Endothelial cell (in vitro differentiated cells): ENCODE data around the gene LRRC56. TPM values are rescaled to one million over a fixed set of nuclear protein-coding genes. Genes with fewer than 3 reads are reported as not detected.
A peak's percentile ranks its signal among the peaks of the same experiment; 100 is the strongest.

Experiments
- DNase-seq: peaks from one replicate; pipeline ENCODE4 v3.0.0; 2021; ENCODE audit warnings: low spot score
- H3K27ac Mint-ChIP-seq: one replicate; pipeline ENCODE4 v1.8.0; 2021; ENCODE audit warnings: mixed read lengths, inconsistent platforms; ENCODE audit not compliant: unreplicated experiment
- H3K27me3 Mint-ChIP-seq: one replicate; pipeline ENCODE4 v1.8.0; 2021; ENCODE audit warnings: mild to moderate bottlenecking, moderate library complexity, mixed read lengths, inconsistent platforms; ENCODE audit not compliant: unreplicated experiment
- H3K36me3 Mint-ChIP-seq: one replicate; pipeline ENCODE4 v1.8.0; 2021; ENCODE audit warnings: mild to moderate bottlenecking, low read depth, mixed read lengths, inconsistent platforms; ENCODE audit not compliant: unreplicated experiment
- H3K4me1 Mint-ChIP-seq: one replicate; pipeline ENCODE4 v1.8.0; 2021; ENCODE audit warnings: mild to moderate bottlenecking, mixed read lengths, inconsistent platforms; ENCODE audit not compliant: unreplicated experiment
- H3K4me3 Mint-ChIP-seq: one replicate; pipeline ENCODE4 v1.8.0; 2021; ENCODE audit warnings: mild to moderate bottlenecking, mixed read lengths, inconsistent platforms; ENCODE audit not compliant: unreplicated experiment
- H3K9me3 Mint-ChIP-seq: one replicate; pipeline ENCODE4 v1.8.0; 2021; ENCODE audit warnings: mixed read lengths, inconsistent platforms; ENCODE audit not compliant: unreplicated experiment
- CTCF ChIP-seq: fragments of 200-600 bp; sonication (generic); IDR thresholded peaks from one replicate; pipeline ENCODE4 v1.5.0; 2021; ENCODE audit warnings: antibody characterized with exemption; ENCODE audit not compliant: unreplicated experiment
- total RNA-seq: library from RNA; stranded (reverse); fragmentation: NEBNext Ultra II Directional; extraction: Animal tissue kit (Norgen Biotek cat#: 25700); gene quantifications from one replicate; pipeline ENCODE4 v1.2.1, GENCODE V29; 2021; ENCODE audit not compliant: unreplicated experiment

LRRC56 gene
- total RNA-seq, 1 donor from 2014 or later, result 2.6 TPM

- Mint-ChIP-seq H3K27me3 (peaks cover 10% of the 10 kb centered on the region), H3K4me1 (no peaks in the 10 kb centered on the region), H3K9me3 (no peaks in the 10 kb centered on the region), H3K4me3 (no peak overlapping the region), H3K27ac (no peak overlapping the region), H3K36me3 (no peaks in the 10 kb centered on the region)
- DNase-seq, result no peak
- TF ChIP-seq CTCF, result no peak
These were observed 14.3 kb downstream of the LRRC56 start for GRCh38 chr11:551596-551995.

GRCh38 chr11:553083-553987, 16.0 kb downstream of the LRRC56 start:
- Mint-ChIP-seq H3K27me3 (peaks cover 12% of the 10 kb centered on the region), H3K27ac (no peak overlapping the region), H3K4me3 (no peak overlapping the region), H3K9me3 (no peaks in the 10 kb centered on the region), H3K36me3 (no peaks in the 10 kb centered on the region), H3K4me1 (no peaks in the 10 kb centered on the region)
- DNase-seq, result no peak
- no peak for TF ChIP-seq CTCF

GRCh38 chr11:553988-554340, 16.6 kb downstream of the LRRC56 start:
- Mint-ChIP-seq H3K9me3 (no peaks in the 10 kb centered on the region), H3K4me3 (no peak overlapping the region), H3K36me3 (no peaks in the 10 kb centered on the region), H3K27ac (no peak overlapping the region), H3K4me1 (no peaks in the 10 kb centered on the region), H3K27me3 (peaks cover 9% of the 10 kb centered on the region)
- no peak for DNase-seq
- no peak for TF ChIP-seq CTCF

GRCh38 chr11:554428-555226, 17.3 kb downstream of the LRRC56 start:
- H3K36me3 Mint-ChIP-seq, result no peaks in the 10 kb centered on the region
- TF ChIP-seq CTCF, result peak; percentile 60
- H3K27me3 Mint-ChIP-seq, result peaks cover 9% of the 10 kb centered on the region
- H3K4me1 Mint-ChIP-seq, result no peaks in the 10 kb centered on the region
- H3K4me3 Mint-ChIP-seq, result no peak overlapping the region
- no peaks in the 10 kb centered on the region for H3K9me3 Mint-ChIP-seq
- no peak overlapping the region for H3K27ac Mint-ChIP-seq
- no peak for DNase-seq
